H9 (cell line): Measurements from ENCODE around the gene FIBP. TPM values are rescaled to one million over a fixed set of nuclear protein-coding genes. Genes with fewer than 3 reads are reported as not detected.
A peak's percentile ranks its signal among the peaks of the same experiment; 100 is the strongest.

Source experiments
- DNase-seq: peaks from one replicate; pipeline ENCODE4 v3.0.0-alpha.2; 2017
- H2AFZ ChIP-seq: one replicate; pipeline ENCODE4 v1.6.1; 2013; ENCODE audit warnings: mild to moderate bottlenecking, low read length, control low read depth, moderate library complexity
- H2AK5ac ChIP-seq: 2 replicates; pipeline ENCODE4 v1.6.1; 2013; ENCODE audit warnings: low read length, control low read depth, mixed read lengths; ENCODE audit not compliant: insufficient read length
- H2BK120ac ChIP-seq: one replicate; pipeline ENCODE4 v1.6.1; 2013; ENCODE audit warnings: low read depth, mild to moderate bottlenecking, low read length, control low read depth, inconsistent platforms; ENCODE audit not compliant: poor library complexity, severe bottlenecking
- H2BK12ac ChIP-seq: 2 replicates; pipeline ENCODE4 v1.6.1; 2013; ENCODE audit warnings: low read length, control low read depth, mixed read lengths, low read depth; ENCODE audit not compliant: insufficient read length
- H2BK15ac ChIP-seq: 2 replicates; pipeline ENCODE4 v1.6.1; 2013; ENCODE audit warnings: low read depth, low read length, control low read depth
- H2BK20ac ChIP-seq: one replicate; pipeline ENCODE4 v1.6.1; 2013; ENCODE audit warnings: low read depth, mild to moderate bottlenecking, low read length, control low read depth, inconsistent platforms; ENCODE audit not compliant: poor library complexity, severe bottlenecking
- H2BK5ac ChIP-seq: 2 replicates; pipeline ENCODE4 v1.6.1; 2013; ENCODE audit warnings: low read length, control low read depth, mixed read lengths; ENCODE audit not compliant: insufficient read length
- H3K14ac ChIP-seq: 2 replicates; pipeline ENCODE4 v1.6.1; 2013; ENCODE audit warnings: low read length, control low read depth; ENCODE audit not compliant: insufficient read depth
- H3K18ac ChIP-seq: 2 replicates; pipeline ENCODE4 v1.6.1; 2013; ENCODE audit warnings: low read depth, mild to moderate bottlenecking, mixed read lengths, low read length, control low read depth; ENCODE audit not compliant: insufficient read length
- H3K23ac ChIP-seq: 2 replicates; pipeline ENCODE4 v1.6.1; 2013; ENCODE audit warnings: low read length, control low read depth, mixed read lengths, low read depth; ENCODE audit not compliant: insufficient read length
- H3K23me2 ChIP-seq: 2 replicates; pipeline ENCODE4 v1.6.1; 2013; ENCODE audit warnings: low read depth, mild to moderate bottlenecking, mixed read lengths, low read length, control low read depth; ENCODE audit not compliant: insufficient read length, poor library complexity, severe bottlenecking
- H3K27ac ChIP-seq: 2 replicates; pipeline ENCODE4 v1.5.1; 2013; ENCODE audit warnings: low read length, control low read depth, mixed read lengths, low read depth; ENCODE audit not compliant: insufficient read length
- H3K27me3 ChIP-seq: 2 replicates; pipeline ENCODE4 v1.6.1; 2013; ENCODE audit warnings: low read length, control low read depth, inconsistent platforms; ENCODE audit not compliant: insufficient read depth
- H3K4ac ChIP-seq: 2 replicates; pipeline ENCODE4 v1.6.1; 2013; ENCODE audit warnings: low read depth, mild to moderate bottlenecking, control low read depth, inconsistent platforms, low read length, moderate library complexity
- H3K4me1 ChIP-seq: 2 replicates; pipeline ENCODE4 v1.6.1; 2013; ENCODE audit warnings: low read length, control low read depth, inconsistent platforms; ENCODE audit not compliant: insufficient read depth
- H3K4me2 ChIP-seq: 2 replicates; pipeline ENCODE4 v1.6.1; 2013; ENCODE audit warnings: low read length, control low read depth, mixed read lengths; ENCODE audit not compliant: insufficient read length, insufficient read depth
- H3K56ac ChIP-seq: 2 replicates; pipeline ENCODE4 v1.6.1; 2013; ENCODE audit warnings: low read depth, mild to moderate bottlenecking, mixed read lengths, low read length, control low read depth; ENCODE audit not compliant: insufficient read length
- H3K79me1 ChIP-seq: 2 replicates; pipeline ENCODE4 v1.6.1; 2013; ENCODE audit warnings: low read depth, mild to moderate bottlenecking, moderate library complexity, low read length, control low read depth, inconsistent platforms; ENCODE audit not compliant: insufficient read depth, poor library complexity, severe bottlenecking
- H3K79me2 ChIP-seq: 2 replicates; pipeline ENCODE4 v1.6.1; 2013; ENCODE audit warnings: low read length, control low read depth, inconsistent platforms; ENCODE audit not compliant: insufficient read depth
- H3K9ac ChIP-seq: 2 replicates; pipeline ENCODE4 v1.6.1; 2013; ENCODE audit warnings: low read length, control low read depth, mixed read lengths; ENCODE audit not compliant: insufficient read length; ENCODE audit errors: extremely low read depth
- H3K9me3 ChIP-seq: one replicate; pipeline ENCODE4 v1.6.1; 2013; ENCODE audit warnings: low read depth, low read length, inconsistent platforms; ENCODE audit not compliant: control insufficient read depth
- H3T11ph ChIP-seq: one replicate; pipeline ENCODE4 v1.6.1; 2013; ENCODE audit warnings: mild to moderate bottlenecking, low read length, control low read depth, inconsistent platforms
- H4K20me1 ChIP-seq: one replicate; pipeline ENCODE4 v1.6.1; 2013; ENCODE audit not compliant: control insufficient read depth, insufficient read length, insufficient read depth
- H4K5ac ChIP-seq: 2 replicates; pipeline ENCODE4 v1.6.1; 2013; ENCODE audit warnings: low read depth, mild to moderate bottlenecking, mixed read lengths, low read length, control low read depth; ENCODE audit not compliant: insufficient read length
- H4K8ac ChIP-seq: replicated peaks from 2 replicates; pipeline ENCODE4 v1.6.1; 2013; ENCODE audit warnings: low read length, control low read depth, mixed read lengths, low read depth; ENCODE audit not compliant: insufficient read length
- H4K91ac ChIP-seq: 2 replicates; pipeline ENCODE4 v1.6.1; 2013; ENCODE audit warnings: low read depth, mild to moderate bottlenecking, moderate library complexity, mixed read lengths, low read length, control low read depth; ENCODE audit not compliant: insufficient read length
- H3K27ac Mint-ChIP-seq, 3 experiments: 2 replicates in 2 of 3; 3 replicates in 1 of 3; pipeline ENCODE4 v1.8.0; 2020 to 2021; ENCODE audit warnings: mixed read lengths in 3 of 3, mild to moderate bottlenecking in 1 of 3, moderate library complexity in 1 of 3
- H3K27me3 Mint-ChIP-seq: 2 replicates; pipeline ENCODE4 v1.8.0; 2021; ENCODE audit warnings: low read depth, mild to moderate bottlenecking, moderate library complexity, mixed read lengths
- H3K36me3 Mint-ChIP-seq, 3 experiments: 2 replicates in 2 of 3; 3 replicates in 1 of 3; pipeline ENCODE4 v1.8.0; 2020 to 2021; ENCODE audit warnings: low read depth in 3 of 3, mixed read lengths in 3 of 3; ENCODE audit not compliant: insufficient read depth in 1 of 3
- H3K4me1 Mint-ChIP-seq, 2 experiments: 2 replicates each; pipeline ENCODE4 v1.8.0; 2020; ENCODE audit warnings: mixed read lengths in 2 of 2
- H3K4me3 Mint-ChIP-seq, 2 experiments: 2 replicates in 1 of 2; 3 replicates in 1 of 2; pipeline ENCODE4 v1.8.0; 2020 to 2021; ENCODE audit warnings: mild to moderate bottlenecking in 2 of 2, mixed read lengths in 2 of 2, moderate library complexity in 1 of 2
- H3K9me3 Mint-ChIP-seq, 2 experiments: 2 replicates in 1 of 2; 3 replicates in 1 of 2; pipeline ENCODE4 v1.8.0; 2020; ENCODE audit warnings: mild to moderate bottlenecking in 2 of 2, mixed read lengths in 2 of 2, moderate library complexity in 1 of 2
- CTCF ChIP-seq: fragments of 200-600 bp; sonication (generic); conservative IDR thresholded peaks from 3 replicates; pipeline ENCODE4 v1.8.0; 2021; ENCODE audit warnings: antibody characterized with exemption, mild to moderate bottlenecking
- WGBS: extraction: QIAGEN DNeasy Blood & Tissue Kit; methylation state at CpG from one replicate; pipeline ENCODE4 v1.1.7; 2013; ENCODE audit warnings: missing lambda C conversion rate, low lambda C conversion rate, mixed read lengths; ENCODE audit not compliant: insufficient read length; ENCODE audit errors: extremely low coverage; 5-methylcytosine and 5-hydroxymethylcytosine counted together
- total RNA-seq: library from RNA; stranded (reverse); gene quantifications from 2 replicates; pipeline ENCODE4 v1.2.1, GENCODE V29; 2021

FIBP gene
- total RNA-seq, 1 experiment from 2014 or later = 87.0 TPM

GRCh38 chr11:65859812-65860277, 28.4 kb downstream of the FIBP start:
- Histone ChIP-seq H3K27me3 (no peaks in the 10 kb centered on the region), H3K56ac (no peak overlapping the region), H3K79me1 (peaks cover 3% of the 10 kb centered on the region), H2BK120ac (peak overlapping the region; percentile 76), H4K91ac (peak overlapping the region; percentile 27), H3K4ac (peak overlapping the region; percentile 61; the same call in 1 of the 2 replicates), H2BK5ac (peak overlapping the region; percentile 65), H4K5ac (peak overlapping the region; percentile 63), H3K18ac (peak overlapping the region; percentile 94), H2AK5ac (no peak overlapping the region), H3K79me2 (peaks cover 14% of the 10 kb centered on the region; the same call in 1 of the 2 replicates), H3K23me2 (peaks cover 25% of the 10 kb centered on the region), H3K4me2 (peak overlapping the region; percentile 92), H2AFZ (no peak overlapping the region), H3K27ac (peak overlapping the region; percentile 83), H3K23ac (no peak overlapping the region), H3K9me3 (no peaks in the 10 kb centered on the region), H4K20me1 (peaks cover 2% of the 10 kb centered on the region), H2BK20ac (no peak overlapping the region), H3K9ac (peak overlapping the region; percentile 81), H4K8ac (no peak overlapping the region), H3K14ac (peak overlapping the region; percentile 98), H2BK12ac (no peak overlapping the region), H2BK15ac (no peak overlapping the region), H3T11ph (peak overlapping the region; percentile 9), H3K4me1 (no peaks in the 10 kb centered on the region)
- WGBS = no CpG with 5 or more reads among the region's 16 CpGs
- no peaks in the 10 kb centered on the region for H3K27me3 Mint-ChIP-seq
- peaks cover 29% of the 10 kb centered on the region in 2 experiments for H3K4me1 Mint-ChIP-seq
- H3K27ac Mint-ChIP-seq = peak overlapping the region; percentile 96 to 99 (median 98)
- peaks cover 38 to 51% (median 49%) of the 10 kb centered on the region in 3 experiments for H3K36me3 Mint-ChIP-seq
- no peak for TF ChIP-seq CTCF
- H3K9me3 Mint-ChIP-seq = peaks cover 0 to 3% of the 10 kb centered on the region in 2 experiments; a peak in 1 of 5 replicates
- no peak for DNase-seq
- peak overlapping the region; percentile 78 to 93 for H3K4me3 Mint-ChIP-seq
